ENCODE measurements around the gene GJB1. TPM values are rescaled to one million over a fixed set of nuclear protein-coding genes. Genes with fewer than 3 reads are reported as not detected.
"Not testable (repeated sequence)": the region's sequence is repeated elsewhere in the genome, so short reads cannot be mapped to it uniquely, and the experiment has no call there.

Gene GJB1
- polyA plus RNA-seq, 1 donor from 2014 or later = not detected

DNA sequence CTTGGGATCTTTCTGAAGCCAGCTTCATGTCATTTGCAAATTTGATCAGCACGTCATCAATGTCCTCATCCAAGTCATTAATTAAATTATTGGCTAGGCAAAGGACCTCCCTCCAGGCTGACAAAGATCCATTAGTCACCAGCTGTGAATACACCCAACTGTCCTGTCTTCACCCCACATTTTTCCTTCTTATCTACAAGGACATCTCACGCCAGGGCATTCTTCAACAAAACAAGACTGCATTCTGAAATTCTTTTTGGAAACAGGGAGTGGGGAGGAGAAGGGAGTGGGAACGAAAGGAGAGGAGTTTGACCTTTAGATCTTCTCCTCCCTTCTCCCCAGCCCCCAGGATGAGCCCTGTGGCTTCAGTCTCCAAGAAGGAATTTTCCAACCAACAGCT lies 45.7 kb upstream of the GJB1 start:
- Histone ChIP-seq H3F3A (ENCODE audit: insufficient read depth, low read length, poor library complexity, severe bottlenecking) (no peaks in the 10 kb centered on the region), H3K27me3 (ENCODE audit: insufficient read depth, low read depth, low read length) (no peaks in the 10 kb centered on the region), H3K4me2 (ENCODE audit: low read length) (no peak overlapping the region), H3K9me3 (ENCODE audit: low read length) (no peaks in the 10 kb centered on the region), H3K79me2 (replicated peaks; ENCODE audit: insufficient read depth, low read length) (no peaks in the 10 kb centered on the region), H3K9me2 (ENCODE audit: insufficient read depth, low read length) (no peaks in the 10 kb centered on the region), H3K4me3 (ENCODE audit: low read length) (no peak overlapping the region), H4K20me1 (ENCODE audit: insufficient read depth) (no peaks in the 10 kb centered on the region), H3K27ac (ENCODE audit: low read length) (no peak overlapping the region), H3K36me3 (ENCODE audit: insufficient read depth, low read length) (no peaks in the 10 kb centered on the region), H2AFZ (ENCODE audit: low read depth, low read length) (no peak overlapping the region), H3K9ac (ENCODE audit: low read length) (no peak overlapping the region)
- TF ChIP-seq RAD21 (conservative IDR thresholded peaks at IDR 0.05) = no peak

DNA sequence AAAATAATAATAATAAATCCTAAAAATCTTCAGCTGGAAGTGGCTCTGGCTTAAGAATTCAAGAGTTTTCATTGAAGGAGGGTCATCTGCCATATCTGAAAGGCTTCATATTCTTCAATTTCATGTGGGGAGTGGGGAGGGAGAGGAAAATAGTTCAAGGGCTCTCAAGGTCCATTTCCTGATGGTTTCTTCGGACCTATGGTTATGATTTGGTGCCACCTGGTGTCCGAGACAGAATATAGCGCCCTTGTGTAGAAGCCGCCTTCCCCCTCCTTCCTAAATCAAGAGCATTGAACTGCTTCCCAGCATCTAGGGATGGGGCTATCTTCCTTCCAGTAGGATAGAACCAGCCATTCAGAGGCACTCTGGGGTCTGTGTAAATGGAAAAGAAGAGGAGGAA lies 44.1 kb upstream of the GJB1 start:
- no peak overlapping the region for H3K4me2 ChIP-seq (ENCODE audit: low read length)
- no peak overlapping the region for H2AFZ ChIP-seq (ENCODE audit: low read depth, low read length)
- no peak overlapping the region for H3K27ac ChIP-seq (ENCODE audit: low read length)
- H3K9me2 ChIP-seq (ENCODE audit: insufficient read depth, low read length) = no peaks in the 10 kb centered on the region
- H3K27me3 ChIP-seq (ENCODE audit: insufficient read depth, low read depth, low read length) = no peaks in the 10 kb centered on the region
- no peak overlapping the region for H3K9ac ChIP-seq (ENCODE audit: low read length)
- H3K4me3 ChIP-seq (ENCODE audit: low read length) = no peak overlapping the region
- no peaks in the 10 kb centered on the region for H3K79me2 ChIP-seq (replicated peaks; ENCODE audit: insufficient read depth, low read length)
- no peaks in the 10 kb centered on the region for H4K20me1 ChIP-seq (ENCODE audit: insufficient read depth)
- no peaks in the 10 kb centered on the region for H3K36me3 ChIP-seq (ENCODE audit: insufficient read depth, low read length)
- no peaks in the 10 kb centered on the region for H3K9me3 ChIP-seq (ENCODE audit: low read length)
- TF ChIP-seq, protein P1, sequence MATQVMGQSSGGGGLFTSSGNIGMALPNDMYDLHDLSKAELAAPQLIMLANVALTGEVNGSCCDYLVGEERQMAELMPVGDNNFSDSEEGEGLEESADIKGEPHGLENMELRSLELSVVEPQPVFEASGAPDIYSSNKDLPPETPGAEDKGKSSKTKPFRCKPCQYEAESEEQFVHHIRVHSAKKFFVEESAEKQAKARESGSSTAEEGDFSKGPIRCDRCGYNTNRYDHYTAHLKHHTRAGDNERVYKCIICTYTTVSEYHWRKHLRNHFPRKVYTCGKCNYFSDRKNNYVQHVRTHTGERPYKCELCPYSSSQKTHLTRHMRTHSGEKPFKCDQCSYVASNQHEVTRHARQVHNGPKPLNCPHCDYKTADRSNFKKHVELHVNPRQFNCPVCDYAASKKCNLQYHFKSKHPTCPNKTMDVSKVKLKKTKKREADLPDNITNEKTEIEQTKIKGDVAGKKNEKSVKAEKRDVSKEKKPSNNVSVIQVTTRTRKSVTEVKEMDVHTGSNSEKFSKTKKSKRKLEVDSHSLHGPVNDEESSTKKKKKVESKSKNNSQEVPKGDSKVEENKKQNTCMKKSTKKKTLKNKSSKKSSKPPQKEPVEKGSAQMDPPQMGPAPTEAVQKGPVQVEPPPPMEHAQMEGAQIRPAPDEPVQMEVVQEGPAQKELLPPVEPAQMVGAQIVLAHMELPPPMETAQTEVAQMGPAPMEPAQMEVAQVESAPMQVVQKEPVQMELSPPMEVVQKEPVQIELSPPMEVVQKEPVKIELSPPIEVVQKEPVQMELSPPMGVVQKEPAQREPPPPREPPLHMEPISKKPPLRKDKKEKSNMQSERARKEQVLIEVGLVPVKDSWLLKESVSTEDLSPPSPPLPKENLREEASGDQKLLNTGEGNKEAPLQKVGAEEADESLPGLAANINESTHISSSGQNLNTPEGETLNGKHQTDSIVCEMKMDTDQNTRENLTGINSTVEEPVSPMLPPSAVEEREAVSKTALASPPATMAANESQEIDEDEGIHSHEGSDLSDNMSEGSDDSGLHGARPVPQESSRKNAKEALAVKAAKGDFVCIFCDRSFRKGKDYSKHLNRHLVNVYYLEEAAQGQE (IDR thresholded peaks at IDR 0.05; ENCODE audit: borderline replicate concordance) = no peak
- no peak for TF ChIP-seq TAF1 (IDR thresholded peaks at IDR 0.05; ENCODE audit: low read depth)
- peak; percentile 80 for TF ChIP-seq RAD21 (conservative IDR thresholded peaks at IDR 0.05)
- TF ChIP-seq POLR2AphosphoS5 (IDR thresholded peaks at IDR 0.05) = no peak
- no peak for TF ChIP-seq EZH2 (IDR thresholded peaks at IDR 0.05; ENCODE audit: borderline replicate concordance, insufficient read depth, low read length, poor library complexity, severe bottlenecking)
- TF ChIP-seq, protein P2, sequence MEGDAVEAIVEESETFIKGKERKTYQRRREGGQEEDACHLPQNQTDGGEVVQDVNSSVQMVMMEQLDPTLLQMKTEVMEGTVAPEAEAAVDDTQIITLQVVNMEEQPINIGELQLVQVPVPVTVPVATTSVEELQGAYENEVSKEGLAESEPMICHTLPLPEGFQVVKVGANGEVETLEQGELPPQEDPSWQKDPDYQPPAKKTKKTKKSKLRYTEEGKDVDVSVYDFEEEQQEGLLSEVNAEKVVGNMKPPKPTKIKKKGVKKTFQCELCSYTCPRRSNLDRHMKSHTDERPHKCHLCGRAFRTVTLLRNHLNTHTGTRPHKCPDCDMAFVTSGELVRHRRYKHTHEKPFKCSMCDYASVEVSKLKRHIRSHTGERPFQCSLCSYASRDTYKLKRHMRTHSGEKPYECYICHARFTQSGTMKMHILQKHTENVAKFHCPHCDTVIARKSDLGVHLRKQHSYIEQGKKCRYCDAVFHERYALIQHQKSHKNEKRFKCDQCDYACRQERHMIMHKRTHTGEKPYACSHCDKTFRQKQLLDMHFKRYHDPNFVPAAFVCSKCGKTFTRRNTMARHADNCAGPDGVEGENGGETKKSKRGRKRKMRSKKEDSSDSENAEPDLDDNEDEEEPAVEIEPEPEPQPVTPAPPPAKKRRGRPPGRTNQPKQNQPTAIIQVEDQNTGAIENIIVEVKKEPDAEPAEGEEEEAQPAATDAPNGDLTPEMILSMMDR (IDR thresholded peaks at IDR 0.05; ENCODE audit: poor library complexity, severe bottlenecking) = peak; percentile 76
- TF ChIP-seq SMC3 (conservative IDR thresholded peaks at IDR 0.05; ENCODE audit: poor library complexity) = peak; percentile 83
- no peaks in the 10 kb centered on the region for H3F3A ChIP-seq (ENCODE audit: insufficient read depth, low read length, poor library complexity, severe bottlenecking)

DNA sequence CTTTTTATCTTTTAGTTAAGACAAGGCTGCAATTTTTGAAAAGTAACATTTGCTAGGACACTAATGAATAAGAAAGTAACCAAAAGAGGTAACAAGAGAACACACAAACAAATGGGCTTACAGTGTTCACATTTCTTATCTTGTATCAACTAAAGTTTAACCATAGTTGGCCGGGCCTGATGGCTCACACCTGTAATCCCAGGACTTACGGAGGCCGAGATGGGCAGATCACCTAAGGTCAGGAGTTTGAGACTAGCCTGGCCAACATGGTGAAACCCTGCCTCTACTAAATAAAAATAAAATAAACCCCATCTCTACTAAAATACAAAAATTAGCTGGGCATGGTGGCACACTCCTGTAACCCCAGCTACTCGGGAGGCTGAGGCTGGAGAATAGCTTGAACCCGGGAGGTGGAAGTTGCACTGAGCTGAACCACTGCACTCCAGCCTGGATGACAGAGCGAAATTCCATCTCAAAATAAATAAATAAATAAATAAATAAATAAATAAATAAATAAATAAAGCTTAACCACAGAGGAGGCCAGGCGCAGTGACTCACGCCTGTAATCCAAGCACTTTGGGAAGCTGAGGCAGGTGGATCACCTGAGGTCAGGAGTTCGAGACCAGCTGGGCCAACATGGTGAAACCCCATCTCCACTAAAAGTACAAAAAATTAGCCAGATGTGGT lies 42.3 kb upstream of the GJB1 start:
- not testable (repeated sequence) for H3K27ac ChIP-seq (ENCODE audit: low read length); H4K20me1 ChIP-seq (ENCODE audit: insufficient read depth); H2AFZ ChIP-seq (ENCODE audit: low read depth, low read length); H3K27me3 ChIP-seq (ENCODE audit: insufficient read depth, low read depth, low read length); H3K9me2 ChIP-seq (ENCODE audit: insufficient read depth, low read length); H3K36me3 ChIP-seq (ENCODE audit: insufficient read depth, low read length); H3K4me2 ChIP-seq (ENCODE audit: low read length); H3K79me2 ChIP-seq (replicated peaks; ENCODE audit: insufficient read depth, low read length); H3K9ac ChIP-seq (ENCODE audit: low read length); H3K4me3 ChIP-seq (ENCODE audit: low read length); H3F3A ChIP-seq (ENCODE audit: insufficient read depth, low read length, poor library complexity, severe bottlenecking); H3K9me3 ChIP-seq (ENCODE audit: low read length)
